Natural killer cell (primary cell): Measurements from ENCODE around the gene C1orf159. TPM values are rescaled to one million over a fixed set of nuclear protein-coding genes. Genes with fewer than 3 reads are reported as not detected.

Source experiments
- ATAC-seq, 3 donors: fragments of 150-1000 bp in 2 of 3; fragments of 200-7000 bp in 1 of 3; cut with Tn5 transposase; 1 replicate in 1 of 3; 2 replicates in 2 of 3; pipeline ENCODE4 v1.10.0; 2021; ENCODE audit warnings: mild to moderate bottlenecking in 2 of 3, moderate library complexity in 2 of 3
- DNase-seq, 2 donors: peaks; one replicate each; pipeline versions ENCODE4 v3.0.0 to v3.0.0-alpha.2; 2013 to 2021; ENCODE audit warnings: mixed read lengths in 1 of 2
- H3K27ac ChIP-seq: one replicate; pipeline ENCODE4 v1.5.1; 2013; ENCODE audit warnings: mild to moderate bottlenecking, low read length
- H3K27me3 ChIP-seq: one replicate; pipeline ENCODE4 v1.6.1; 2013; ENCODE audit warnings: low read length; ENCODE audit not compliant: control insufficient read depth, insufficient read depth
- H3K36me3 ChIP-seq: one replicate; pipeline ENCODE4 v1.6.1; 2013; ENCODE audit warnings: low read length; ENCODE audit not compliant: control insufficient read depth, insufficient read depth
- H3K4me1 ChIP-seq: one replicate; pipeline ENCODE4 v1.6.1; 2013; ENCODE audit warnings: low read length; ENCODE audit not compliant: control insufficient read depth, insufficient read depth
- H3K4me3 ChIP-seq: one replicate; pipeline ENCODE4 v1.5.1; 2013; ENCODE audit warnings: low read length
- H3K9me3 ChIP-seq: one replicate; pipeline ENCODE4 v1.6.1; 2013; ENCODE audit warnings: low read length; ENCODE audit not compliant: control insufficient read depth, insufficient read depth
- H3K27ac Mint-ChIP-seq, 2 donors: one replicate each; pipeline ENCODE4 v1.8.0; 2022; ENCODE audit warnings: mild to moderate bottlenecking in 2 of 2, mixed read lengths in 2 of 2, moderate library complexity in 1 of 2
- H3K27me3 Mint-ChIP-seq, 2 donors: one replicate each; pipeline ENCODE4 v1.8.0; 2022; ENCODE audit warnings: low read depth in 2 of 2, mixed read lengths in 2 of 2
- H3K36me3 Mint-ChIP-seq: one replicate; pipeline ENCODE4 v1.8.0; 2022; ENCODE audit warnings: mixed read lengths
- H3K4me1 Mint-ChIP-seq, 2 donors: one replicate each; pipeline ENCODE4 v1.8.0; 2022; ENCODE audit warnings: mixed read lengths in 2 of 2
- H3K4me3 Mint-ChIP-seq: one replicate; pipeline ENCODE4 v1.8.0; 2022; ENCODE audit warnings: mild to moderate bottlenecking, moderate library complexity, mixed read lengths
- H3K9me3 Mint-ChIP-seq, 2 donors: one replicate each; pipeline ENCODE4 v1.8.0; 2022; ENCODE audit warnings: mixed read lengths in 2 of 2
- WGBS: methylation state at CpG from one replicate; pipeline ENCODE4 v1.1.7; 2013; ENCODE audit warnings: missing lambda C conversion rate; ENCODE audit not compliant: insufficient coverage; 5-methylcytosine and 5-hydroxymethylcytosine counted together
- intact Hi-C: fragments of 100-400 bp; cut with micrococcal nuclease; formaldehyde crosslinking; loops from one replicate; pipeline ENCODE4 v1.14.2; 2022
- total RNA-seq, 4 donors: library from RNA; stranded (reverse); fragments of 120-200 nt in 1 of 4; gene quantifications; one replicate each; pipeline versions ENCODE4 v1.2.3 to v1.2.4, GENCODE V29; 2013 to 2022
- TF ChIP-seq, protein P1 (sequence below): fragments of 200-600 bp; IDR thresholded peaks from one replicate; pipeline ENCODE4 v1.8.0; 2022; ENCODE audit warnings: antibody characterized with exemption

Gene C1orf159
- total RNA-seq, 3 donors from 2014 or later (not counting 1 experiment from before 2014, with no cell fraction given) = 19.6 to 25.1 (median 21.5) TPM

DNA sequence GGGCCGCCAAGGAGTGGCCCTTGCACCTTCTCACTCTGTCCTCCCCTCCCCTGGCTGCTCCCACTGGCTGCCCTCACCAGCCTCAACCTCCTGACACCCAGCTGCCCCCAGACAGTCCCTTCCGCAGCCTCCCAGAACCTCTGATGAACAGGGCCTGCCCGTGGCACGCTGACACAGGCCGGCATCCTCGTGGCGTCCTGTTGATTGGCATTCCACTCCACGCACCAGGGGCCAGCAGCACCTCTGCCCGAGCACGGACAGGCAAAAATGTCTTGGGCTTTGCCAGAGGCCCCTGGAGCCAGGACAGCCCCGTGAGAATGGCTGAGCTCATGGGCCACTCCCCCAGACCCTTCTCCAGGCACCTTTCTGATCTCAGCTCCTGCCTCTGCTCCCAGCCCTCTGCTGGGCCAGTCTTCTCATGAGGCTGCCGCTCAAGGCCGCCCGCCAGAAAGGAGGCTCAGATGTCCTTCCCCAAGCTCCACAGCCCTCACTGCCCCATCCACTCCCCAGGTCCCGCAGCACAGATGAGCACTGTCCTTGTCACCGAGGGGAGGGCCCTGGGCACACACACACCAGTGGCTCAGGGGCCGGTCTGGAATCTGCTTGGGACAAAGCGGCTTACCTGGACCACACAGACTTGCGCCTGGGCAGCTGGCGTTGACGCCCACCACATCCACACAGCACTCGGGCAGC lies 26.0 kb downstream of the C1orf159 start:
- Mint-ChIP-seq H3K9me3 (no peaks in the 10 kb centered on the region), H3K27ac (no peak overlapping the region), H3K27me3 (no peaks in the 10 kb centered on the region), H3K4me1 (peaks cover 0 to 6% of the 10 kb centered on the region in 2 donors), H3K4me3 (no peak overlapping the region), H3K36me3 (no peaks in the 10 kb centered on the region)
- 97% methylated on average over 22 of the region's 22 CpGs for WGBS
- ATAC-seq = no peak
- Histone ChIP-seq H3K27me3 (no peaks in the 10 kb centered on the region), H3K4me3 (no peak overlapping the region), H3K27ac (no peak overlapping the region), H3K4me1 (no peaks in the 10 kb centered on the region), H3K9me3 (no peaks in the 10 kb centered on the region), H3K36me3 (no peaks in the 10 kb centered on the region)
- no peak for DNase-seq
- intact Hi-C loops = no loop called here
- TF ChIP-seq, protein P1, sequence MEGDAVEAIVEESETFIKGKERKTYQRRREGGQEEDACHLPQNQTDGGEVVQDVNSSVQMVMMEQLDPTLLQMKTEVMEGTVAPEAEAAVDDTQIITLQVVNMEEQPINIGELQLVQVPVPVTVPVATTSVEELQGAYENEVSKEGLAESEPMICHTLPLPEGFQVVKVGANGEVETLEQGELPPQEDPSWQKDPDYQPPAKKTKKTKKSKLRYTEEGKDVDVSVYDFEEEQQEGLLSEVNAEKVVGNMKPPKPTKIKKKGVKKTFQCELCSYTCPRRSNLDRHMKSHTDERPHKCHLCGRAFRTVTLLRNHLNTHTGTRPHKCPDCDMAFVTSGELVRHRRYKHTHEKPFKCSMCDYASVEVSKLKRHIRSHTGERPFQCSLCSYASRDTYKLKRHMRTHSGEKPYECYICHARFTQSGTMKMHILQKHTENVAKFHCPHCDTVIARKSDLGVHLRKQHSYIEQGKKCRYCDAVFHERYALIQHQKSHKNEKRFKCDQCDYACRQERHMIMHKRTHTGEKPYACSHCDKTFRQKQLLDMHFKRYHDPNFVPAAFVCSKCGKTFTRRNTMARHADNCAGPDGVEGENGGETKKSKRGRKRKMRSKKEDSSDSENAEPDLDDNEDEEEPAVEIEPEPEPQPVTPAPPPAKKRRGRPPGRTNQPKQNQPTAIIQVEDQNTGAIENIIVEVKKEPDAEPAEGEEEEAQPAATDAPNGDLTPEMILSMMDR = no peak

DNA sequence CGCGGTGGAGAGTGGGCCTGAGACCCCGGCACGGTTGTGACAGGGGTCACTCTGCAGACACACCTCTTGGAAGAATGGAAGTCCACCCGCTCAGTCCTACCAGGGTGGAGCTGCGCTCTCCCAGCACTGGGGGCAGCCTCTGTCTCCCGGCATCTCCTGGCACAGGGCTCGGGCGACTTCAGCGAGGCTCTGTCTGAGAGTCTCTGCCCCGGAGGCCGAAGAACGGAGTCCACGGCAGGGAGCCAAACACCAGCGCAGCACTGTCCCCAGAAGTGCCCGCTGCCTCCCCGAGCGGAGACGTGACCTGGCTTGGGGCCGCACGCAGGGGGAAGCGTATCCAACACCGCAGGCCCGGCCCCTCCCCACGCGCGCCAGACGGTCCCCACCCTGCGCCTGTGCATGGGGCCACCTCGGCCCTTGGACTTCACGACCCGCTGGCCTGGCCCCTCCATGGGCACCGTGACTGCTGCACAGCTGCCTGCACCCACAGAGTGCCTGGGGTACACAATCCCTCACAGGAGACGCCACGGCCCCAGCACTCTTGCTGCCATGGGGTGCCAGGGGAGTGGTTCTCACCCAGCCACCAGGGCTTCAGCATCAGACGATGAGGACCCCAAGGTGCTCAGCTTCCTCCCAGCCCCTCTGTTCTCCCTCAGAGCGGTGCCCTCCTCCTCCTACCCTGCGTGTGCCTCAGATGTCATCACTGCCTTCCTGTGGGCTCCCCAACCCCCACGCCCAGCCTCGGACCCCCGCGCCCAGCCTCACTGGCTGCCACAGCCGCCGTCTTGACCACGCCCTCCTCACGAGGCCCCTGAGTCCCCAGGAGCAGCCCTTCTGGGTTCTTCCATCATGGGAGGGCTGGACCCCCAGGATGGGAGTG lies 26.8 kb downstream of the C1orf159 start:
- Mint-ChIP-seq H3K4me3 (no peak overlapping the region), H3K27me3 (no peaks in the 10 kb centered on the region), H3K9me3 (no peaks in the 10 kb centered on the region), H3K36me3 (no peaks in the 10 kb centered on the region), H3K27ac (no peak overlapping the region), H3K4me1 (peaks cover 0 to 6% of the 10 kb centered on the region in 2 donors)
- TF ChIP-seq, protein P1 = no peak
- Histone ChIP-seq H3K4me1 (no peaks in the 10 kb centered on the region), H3K36me3 (no peaks in the 10 kb centered on the region), H3K27me3 (no peaks in the 10 kb centered on the region), H3K27ac (no peak overlapping the region), H3K4me3 (no peak overlapping the region), H3K9me3 (no peaks in the 10 kb centered on the region)
- peak in 1 of 3 donors; percentile 9 for ATAC-seq
- DNase-seq = no peak
- intact Hi-C loops = no loop called here
- 93% methylated on average over 46 of the region's 46 CpGs for WGBS

DNA sequence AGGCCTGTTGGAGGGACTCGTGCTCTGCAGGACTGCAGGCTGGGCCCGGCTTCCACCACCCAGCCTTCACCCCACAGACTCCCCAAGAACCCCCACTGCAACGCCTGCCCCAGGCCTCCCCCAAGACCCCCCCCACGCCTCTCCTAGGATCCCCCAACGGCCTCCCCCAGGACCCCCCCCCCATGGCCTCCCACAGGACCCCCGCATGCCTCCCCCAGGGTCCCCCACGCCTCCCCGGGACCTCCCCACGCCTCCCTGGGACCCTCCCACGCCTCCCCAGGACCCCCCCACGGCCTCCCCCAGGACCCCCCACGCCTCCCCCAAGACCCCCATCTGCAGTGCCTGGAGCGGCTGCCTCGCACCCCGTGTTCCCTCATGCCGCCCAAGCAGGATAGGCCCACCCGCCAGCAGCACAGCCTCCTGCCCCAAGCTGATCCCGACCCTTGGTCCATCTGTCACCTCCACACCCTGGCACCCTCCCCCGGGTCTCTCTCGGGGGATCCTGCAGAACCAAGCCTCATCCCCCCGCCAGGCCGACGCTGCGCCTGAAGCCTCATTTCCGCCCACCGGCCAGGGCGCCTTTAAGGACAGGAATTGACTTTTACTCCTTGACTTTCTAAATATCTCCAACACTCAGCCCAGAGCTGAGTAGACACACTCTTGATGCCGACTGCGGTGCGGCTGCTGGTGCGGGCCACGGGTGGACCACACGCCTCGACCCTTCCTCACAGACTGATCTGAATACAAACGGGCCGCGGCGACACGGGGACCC lies 27.7 kb downstream of the C1orf159 start:
- Mint-ChIP-seq H3K27ac (no peak overlapping the region), H3K9me3 (no peaks in the 10 kb centered on the region), H3K4me3 (no peak overlapping the region), H3K4me1 (peaks cover 0 to 2% of the 10 kb centered on the region in 2 donors), H3K36me3 (no peaks in the 10 kb centered on the region), H3K27me3 (no peaks in the 10 kb centered on the region)
- DNase-seq (no peak), ATAC-seq (no peak)
- no peaks in the 10 kb centered on the region for H3K9me3 ChIP-seq
- WGBS = 95% methylated on average over 29 of the region's 39 CpGs
- intact Hi-C loops = no loop called here
- H3K36me3 ChIP-seq = no peaks in the 10 kb centered on the region
- no peak overlapping the region for H3K4me3 ChIP-seq
- no peaks in the 10 kb centered on the region for H3K4me1 ChIP-seq
- no peak overlapping the region for H3K27ac ChIP-seq
- H3K27me3 ChIP-seq = no peaks in the 10 kb centered on the region
- TF ChIP-seq, protein P1 = no peak
